ENCODE measurements around the gene EYS.
A peak's percentile ranks its signal among the peaks of the same experiment; 100 is the strongest.

Gene EYS

DNA sequence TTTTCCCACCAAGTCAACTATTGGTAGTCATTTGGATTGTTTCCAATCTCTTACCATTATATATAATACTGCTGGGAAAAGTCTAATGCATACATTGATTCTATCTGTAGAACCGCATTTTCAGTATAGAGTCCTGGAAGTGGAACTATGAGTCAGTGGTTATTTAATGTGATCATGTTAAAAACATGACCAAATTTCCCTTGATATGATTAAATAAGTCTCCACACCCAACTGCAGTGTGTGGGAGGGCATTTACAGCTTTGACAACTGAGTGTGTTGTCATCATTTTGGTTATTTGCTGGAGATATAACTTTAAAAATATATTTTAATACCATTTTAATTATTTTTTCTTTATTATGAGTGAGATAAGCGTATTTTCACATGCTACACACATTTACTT, 1027.6 kb downstream of the EYS start:
- TF ChIP-seq, protein P1, sequence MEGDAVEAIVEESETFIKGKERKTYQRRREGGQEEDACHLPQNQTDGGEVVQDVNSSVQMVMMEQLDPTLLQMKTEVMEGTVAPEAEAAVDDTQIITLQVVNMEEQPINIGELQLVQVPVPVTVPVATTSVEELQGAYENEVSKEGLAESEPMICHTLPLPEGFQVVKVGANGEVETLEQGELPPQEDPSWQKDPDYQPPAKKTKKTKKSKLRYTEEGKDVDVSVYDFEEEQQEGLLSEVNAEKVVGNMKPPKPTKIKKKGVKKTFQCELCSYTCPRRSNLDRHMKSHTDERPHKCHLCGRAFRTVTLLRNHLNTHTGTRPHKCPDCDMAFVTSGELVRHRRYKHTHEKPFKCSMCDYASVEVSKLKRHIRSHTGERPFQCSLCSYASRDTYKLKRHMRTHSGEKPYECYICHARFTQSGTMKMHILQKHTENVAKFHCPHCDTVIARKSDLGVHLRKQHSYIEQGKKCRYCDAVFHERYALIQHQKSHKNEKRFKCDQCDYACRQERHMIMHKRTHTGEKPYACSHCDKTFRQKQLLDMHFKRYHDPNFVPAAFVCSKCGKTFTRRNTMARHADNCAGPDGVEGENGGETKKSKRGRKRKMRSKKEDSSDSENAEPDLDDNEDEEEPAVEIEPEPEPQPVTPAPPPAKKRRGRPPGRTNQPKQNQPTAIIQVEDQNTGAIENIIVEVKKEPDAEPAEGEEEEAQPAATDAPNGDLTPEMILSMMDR (IDR thresholded peaks at IDR 0.05; ENCODE audit: insufficient read depth, low read depth, low read length, missing control alignments) = no peak
- H3K4me3 ChIP-seq (ENCODE audit: low read length) = no peak overlapping the region
- peak; percentile 4 for DNase-seq (ENCODE audit: low read depth)

- no peak overlapping the region for H3K4me3 ChIP-seq (ENCODE audit: low read length)
- DNase-seq (ENCODE audit: low read depth) = no peak
- TF ChIP-seq, protein P1 (IDR thresholded peaks at IDR 0.05; ENCODE audit: insufficient read depth, low read depth, low read length, missing control alignments) = no peak
Measured at GRCh38 chr6:64672651-64673050, 1034.4 kb downstream of the EYS start.

DNA sequence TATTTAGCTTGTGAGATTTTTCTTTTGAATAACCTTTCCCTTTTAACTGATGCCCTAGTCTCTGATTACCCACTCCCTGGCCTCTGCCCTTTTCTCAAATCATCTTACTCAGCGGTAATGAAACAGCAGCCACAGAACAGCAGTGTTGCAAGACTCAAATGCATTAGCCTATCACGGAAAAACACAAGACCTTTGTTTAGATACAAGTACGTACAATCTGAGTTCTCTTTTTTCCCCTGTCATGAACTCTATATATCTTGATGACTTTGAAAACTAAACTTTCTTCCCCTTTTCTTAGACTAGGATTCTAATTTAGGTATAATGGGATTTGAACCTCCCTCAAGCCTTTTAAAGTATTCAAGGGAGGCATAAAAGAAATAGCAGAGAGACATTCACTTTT, 1034.9 kb downstream of the EYS start:
- TF ChIP-seq, protein P1 (IDR thresholded peaks at IDR 0.05; ENCODE audit: insufficient read depth, low read depth, low read length, missing control alignments) = no peak
- no peak for DNase-seq (ENCODE audit: low read depth)
- H3K4me3 ChIP-seq (ENCODE audit: low read length) = no peak overlapping the region

DNA sequence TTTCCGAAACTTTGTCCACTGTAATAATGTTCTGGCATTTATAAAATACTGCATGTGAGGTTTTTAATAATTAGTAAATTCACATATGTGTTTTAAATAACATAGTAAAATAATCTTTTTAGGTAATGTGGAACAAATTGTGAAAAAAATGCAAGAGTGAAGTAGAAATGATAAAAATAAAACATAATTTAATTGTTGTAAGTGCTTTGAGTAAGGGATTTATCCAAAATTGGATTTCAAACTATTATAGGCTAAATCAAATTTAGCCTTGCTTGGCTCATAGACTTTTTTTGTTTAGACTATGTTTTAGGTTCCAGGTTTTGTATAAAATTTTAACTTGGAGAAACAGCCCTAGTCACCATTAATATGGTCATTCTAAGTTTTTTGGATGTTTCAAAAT, 1041.9 kb downstream of the EYS start:
- no peak overlapping the region for H3K4me3 ChIP-seq (ENCODE audit: low read length)
- TF ChIP-seq, protein P1 (IDR thresholded peaks at IDR 0.05; ENCODE audit: insufficient read depth, low read depth, low read length, missing control alignments) = no peak
- DNase-seq (ENCODE audit: low read depth) = no peak

GRCh38 chr6:64664480-64664879, 1042.5 kb downstream of the EYS start:
- TF ChIP-seq, protein P1 (IDR thresholded peaks at IDR 0.05; ENCODE audit: insufficient read depth, low read depth, low read length, missing control alignments) = no peak
- no peak for DNase-seq (ENCODE audit: low read depth)
- no peak overlapping the region for H3K4me3 ChIP-seq (ENCODE audit: low read length)

DNA sequence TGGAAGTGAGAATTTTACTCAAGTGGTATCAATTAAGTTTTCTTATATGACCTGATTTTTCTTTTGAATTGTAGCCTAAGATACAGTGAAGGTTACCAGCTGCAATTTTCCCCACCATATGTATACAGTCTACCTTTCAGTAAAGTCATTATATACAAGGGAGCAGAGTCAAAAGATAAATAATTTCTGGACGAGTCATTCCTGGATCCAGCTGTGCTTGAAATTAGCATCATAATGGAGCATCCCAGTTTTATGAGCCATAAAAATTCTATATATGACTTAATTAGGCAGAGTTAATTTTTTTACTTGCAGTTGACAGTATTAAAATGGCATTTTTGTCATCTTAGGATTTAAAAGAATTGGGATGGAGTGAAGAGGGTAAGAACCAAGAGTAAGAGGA, 1063.0 kb downstream of the EYS start:
- TF ChIP-seq, protein P1 (IDR thresholded peaks at IDR 0.05; ENCODE audit: insufficient read depth, low read depth, low read length, missing control alignments) = no peak
- H3K4me3 ChIP-seq (ENCODE audit: low read length) = no peak overlapping the region
- DNase-seq (ENCODE audit: low read depth) = no peak

- no peak for DNase-seq (ENCODE audit: low read depth)
- H3K4me3 ChIP-seq (ENCODE audit: low read length) = no peak overlapping the region
- TF ChIP-seq, protein P1 (IDR thresholded peaks at IDR 0.05; ENCODE audit: insufficient read depth, low read depth, low read length, missing control alignments) = no peak
Measured at GRCh38 chr6:64630901-64631300, 1076.1 kb downstream of the EYS start.
